SK-N-SH treated with all-trans-retinoic acid at 6 μM for 48 hours (cell line): Measurements from ENCODE around the gene TRIM50.

Source experiments
- ARNTL ChIP-seq: fragments of 450-650 bp; formaldehyde crosslinking; IDR thresholded peaks from 2 replicates; pipeline ENCODE4 v1.5.0; 2020; ENCODE audit warnings: low read depth, mild to moderate bottlenecking, moderate library complexity, borderline replicate concordance
- BACH2 ChIP-seq: fragments of 250-450 bp; sonication (Bioruptor Pico); IDR thresholded peaks from 2 replicates; pipeline ENCODE4 v1.9.0; 2021; ENCODE audit warnings: mild to moderate bottlenecking, borderline replicate concordance
- CREB5 ChIP-seq: fragments of 250-450 bp; sonication (Bioruptor Pico); IDR thresholded peaks from 2 replicates; pipeline ENCODE4 v1.5.1; 2020; ENCODE audit warnings: low read depth, mild to moderate bottlenecking, moderate library complexity
- ESRRG ChIP-seq: fragments of 250-450 bp; sonication (Bioruptor Pico); IDR thresholded peaks from 2 replicates; pipeline ENCODE4 v1.6.1; 2021; ENCODE audit warnings: mild to moderate bottlenecking
- PATZ1 ChIP-seq: fragments of 250-450 bp; sonication (Bioruptor Pico); IDR thresholded peaks from 2 replicates; pipeline ENCODE4 v1.8.0; 2020; ENCODE audit warnings: mild to moderate bottlenecking, moderate library complexity, borderline replicate concordance
- PPARA ChIP-seq: fragments of 250-450 bp; sonication (Bioruptor Pico); IDR thresholded peaks from 2 replicates; pipeline ENCODE4 v1.5.0; 2020; ENCODE audit warnings: mild to moderate bottlenecking, borderline replicate concordance
- RARB ChIP-seq: fragments of 250-450 bp; sonication (Bioruptor Pico); IDR thresholded peaks from 2 replicates; pipeline ENCODE4 v1.8.0; 2021; ENCODE audit warnings: mild to moderate bottlenecking, moderate library complexity
- SNAI2 ChIP-seq: fragments of 250-450 bp; sonication (Bioruptor Pico); IDR thresholded peaks from 2 replicates; pipeline ENCODE4 v1.5.0; 2020; ENCODE audit warnings: mild to moderate bottlenecking, moderate library complexity
- TCF4 ChIP-seq: fragments of 250-450 bp; sonication (Bioruptor Pico); IDR thresholded peaks from 2 replicates; pipeline ENCODE4 v1.8.0; 2021; ENCODE audit warnings: mild to moderate bottlenecking, moderate library complexity, borderline replicate concordance
- TSHZ2 ChIP-seq: fragments of 250-450 bp; sonication (Bioruptor Pico); IDR thresholded peaks from 2 replicates; pipeline ENCODE4 v1.5.0; 2020; ENCODE audit warnings: mild to moderate bottlenecking, moderate library complexity
- ZFP30 ChIP-seq: fragments of 450-650 bp; formaldehyde crosslinking; IDR thresholded peaks from 2 replicates; pipeline ENCODE4 v1.5.0; 2022; ENCODE audit warnings: mild to moderate bottlenecking, moderate library complexity
- ZNF70 ChIP-seq: fragments of 450-650 bp; formaldehyde crosslinking; IDR thresholded peaks from 2 replicates; pipeline ENCODE4 v1.5.0; 2020; ENCODE audit warnings: mild to moderate bottlenecking, moderate library complexity
- ZNF8 ChIP-seq: fragments of 450-650 bp; formaldehyde crosslinking; IDR thresholded peaks from 2 replicates; pipeline ENCODE4 v1.5.0; 2020; ENCODE audit warnings: mild to moderate bottlenecking, moderate library complexity

GRCh38 chr7:73373741-73374140 lies 45.9 kb upstream of the TRIM50 start:
- TF ChIP-seq CREB5 (CRISPR knock-in tag) (no peak), PPARA (CRISPR knock-in tag) (no peak), PATZ1 (CRISPR knock-in tag) (no peak), RARB (CRISPR knock-in tag) (no peak), TSHZ2 (no peak), ZFP30 (CRISPR knock-in tag) (no peak), ARNTL (CRISPR knock-in tag) (no peak), ZNF70 (CRISPR knock-in tag) (no peak), ZNF8 (CRISPR knock-in tag) (no peak), BACH2 (CRISPR knock-in tag) (no peak), SNAI2 (CRISPR knock-in tag) (no peak), TCF4 (CRISPR knock-in tag) (no peak), ESRRG (no peak)
